Neural cell (in vitro differentiated cells): Measurements from ENCODE around the gene HDAC4.

Source experiments
- EP300 ChIP-seq: fragments of 450-650 bp; conservative IDR thresholded peaks from 2 replicates; pipeline ENCODE4 v1.6.1; 2014; ENCODE audit warnings: antibody characterized with exemption, mild to moderate bottlenecking, moderate library complexity; ENCODE audit not compliant: poor library complexity, severe bottlenecking
- TF ChIP-seq, protein P1 (sequence below): fragments of 450-650 bp; IDR thresholded peaks from 2 replicates; pipeline ENCODE4 v1.5.1; 2014; ENCODE audit warnings: antibody characterized with exemption, mild to moderate bottlenecking, moderate library complexity; ENCODE audit not compliant: poor library complexity, severe bottlenecking

DNA sequence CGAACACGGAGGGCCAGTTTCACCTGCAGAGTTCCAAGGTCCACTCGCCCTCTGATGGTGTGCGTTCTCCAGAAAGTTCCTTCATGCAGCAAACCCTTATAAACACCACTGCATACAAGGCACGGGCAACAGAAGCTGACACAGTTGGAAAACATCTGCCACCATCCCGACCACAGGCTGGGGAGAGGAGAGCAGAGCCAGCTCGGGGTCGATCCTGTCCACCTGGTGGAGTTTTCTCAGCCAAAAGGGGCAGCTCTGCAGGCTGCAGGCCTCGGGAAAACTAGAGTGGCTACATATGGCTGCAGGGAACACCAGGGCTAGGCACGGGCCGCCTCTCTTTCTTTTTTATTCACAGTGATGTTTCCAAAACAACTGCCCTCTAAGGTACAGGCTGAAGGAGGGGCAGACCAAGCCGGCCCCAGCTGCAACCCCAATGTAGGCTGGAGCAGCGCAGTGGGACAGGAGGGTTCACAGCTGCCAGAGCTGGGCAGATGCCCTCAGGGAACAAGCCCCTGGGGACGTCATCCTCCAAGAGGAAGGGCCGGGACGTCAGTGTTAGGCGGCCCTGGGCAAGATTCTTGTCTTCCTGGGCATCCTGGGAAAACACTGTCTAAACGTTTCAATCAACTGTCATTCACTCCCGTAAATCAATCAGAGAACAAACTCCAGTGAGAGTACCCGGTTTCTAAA is 278.3 kb downstream of the HDAC4 start:
- TF ChIP-seq, protein P1, sequence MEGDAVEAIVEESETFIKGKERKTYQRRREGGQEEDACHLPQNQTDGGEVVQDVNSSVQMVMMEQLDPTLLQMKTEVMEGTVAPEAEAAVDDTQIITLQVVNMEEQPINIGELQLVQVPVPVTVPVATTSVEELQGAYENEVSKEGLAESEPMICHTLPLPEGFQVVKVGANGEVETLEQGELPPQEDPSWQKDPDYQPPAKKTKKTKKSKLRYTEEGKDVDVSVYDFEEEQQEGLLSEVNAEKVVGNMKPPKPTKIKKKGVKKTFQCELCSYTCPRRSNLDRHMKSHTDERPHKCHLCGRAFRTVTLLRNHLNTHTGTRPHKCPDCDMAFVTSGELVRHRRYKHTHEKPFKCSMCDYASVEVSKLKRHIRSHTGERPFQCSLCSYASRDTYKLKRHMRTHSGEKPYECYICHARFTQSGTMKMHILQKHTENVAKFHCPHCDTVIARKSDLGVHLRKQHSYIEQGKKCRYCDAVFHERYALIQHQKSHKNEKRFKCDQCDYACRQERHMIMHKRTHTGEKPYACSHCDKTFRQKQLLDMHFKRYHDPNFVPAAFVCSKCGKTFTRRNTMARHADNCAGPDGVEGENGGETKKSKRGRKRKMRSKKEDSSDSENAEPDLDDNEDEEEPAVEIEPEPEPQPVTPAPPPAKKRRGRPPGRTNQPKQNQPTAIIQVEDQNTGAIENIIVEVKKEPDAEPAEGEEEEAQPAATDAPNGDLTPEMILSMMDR: no peak
- TF ChIP-seq EP300: peak; percentile 73
